GM12878 (cell line): Measurements from ENCODE around the gene HSD17B13. TPM values are rescaled to one million over a fixed set of nuclear protein-coding genes. Genes with fewer than 3 reads are reported as not detected.

ENCODE experiments used
- ATAC-seq: fragments of 200-7000 bp; cut with Tn5 transposase; 3 replicates; pipeline ENCODE4 v1.9.1; 2020; ENCODE audit warnings: mild to moderate bottlenecking, moderate library complexity
- BruUV-seq: library from RNA; stranded (reverse); fragments of 400-500 nt; replicated peaks from 2 replicates; lab custom pipeline; 2021; lab: Mats Ljungman, UMichigan
- CTCF ChIA-PET: fragments of 300-600 bp; sonication (Branson Sonifier 250); formaldehyde crosslinking; extraction: SDS; loops from one replicate; lab custom pipeline; 2021; ENCODE audit warnings: inconsistent platforms; lab: Yijun Ruan, JAX
- POLR2A ChIA-PET: fragments of 350-600 bp; formaldehyde crosslinking; extraction: SDS; loops from one replicate; lab custom pipeline; 2021; ENCODE audit warnings: inconsistent platforms; lab: Charles Lee
- RAD21 ChIA-PET: fragments of 300-600 bp; sonication (Branson Sonifier 250); formaldehyde crosslinking; loops from one replicate; lab custom pipeline; 2023; ENCODE audit warnings: antibody characterized with exemption; ENCODE audit not compliant: unreplicated experiment; lab: Charles Lee
- SMC1A ChIA-PET: fragments of 300-600 bp; sonication (Branson Sonifier 250); formaldehyde crosslinking; loops from one replicate; lab custom pipeline; 2023; ENCODE audit not compliant: unreplicated experiment, uncharacterized antibody; lab: Charles Lee
- DNase-seq: peaks from one replicate; pipeline ENCODE4 v3.0.0-alpha.2; 2011; ENCODE audit warnings: low read depth, low spot score
- FAIRE-seq: peaks from 3 replicates; lab custom pipeline; 2011; peaks lifted over from hg19 to GRCh38; lab: Jason Lieb, UNC
- H2AFZ ChIP-seq: 2 replicates; pipeline ENCODE4 v1.6.0; 2011; ENCODE audit warnings: low read depth, low read length, control low read depth; ENCODE audit not compliant: control insufficient read depth
- H3K27ac ChIP-seq: 2 replicates; pipeline ENCODE4 v1.5.1; 2011; ENCODE audit warnings: control low read depth; ENCODE audit not compliant: control insufficient read depth, insufficient read depth
- H3K27me3 ChIP-seq, 2 experiments: replicated peaks in 1 of 2; 2 replicates each; pipeline versions ENCODE4 v1.6.0 to v1.6.1; 2011; ENCODE audit warnings: low read length in 1 of 2; ENCODE audit not compliant: control insufficient read depth in 2 of 2, insufficient read depth in 2 of 2
- H3K36me3 ChIP-seq, 2 experiments: 2 replicates each; pipeline ENCODE4 v1.5.1; 2011; ENCODE audit warnings: low read length in 1 of 2; ENCODE audit not compliant: control insufficient read depth in 2 of 2, insufficient read depth in 2 of 2
- H3K4me1 ChIP-seq: 2 replicates; pipeline ENCODE4 v1.6.1; 2011; ENCODE audit warnings: mild to moderate bottlenecking, low read length, moderate library complexity, mixed read lengths; ENCODE audit not compliant: control insufficient read depth, insufficient read depth
- H3K4me2 ChIP-seq: 2 replicates; pipeline ENCODE4 v1.6.0; 2011; ENCODE audit warnings: control low read depth; ENCODE audit not compliant: control insufficient read depth, insufficient read depth
- H3K4me3 ChIP-seq: fragments of 200-600 bp; sonication (generic); 2 replicates; pipeline ENCODE4 v1.5.1; 2016
- H3K79me2 ChIP-seq: 2 replicates; pipeline ENCODE4 v1.6.0; 2011; ENCODE audit warnings: low read length; ENCODE audit not compliant: control insufficient read depth, insufficient read depth
- H3K9ac ChIP-seq: 2 replicates; pipeline ENCODE4 v1.8.0; 2011; ENCODE audit warnings: low read length, control low read depth, mixed read lengths; ENCODE audit not compliant: control insufficient read depth, insufficient read depth
- H3K9me3 ChIP-seq: replicated peaks from 3 replicates; pipeline ENCODE4 v1.5.1; 2011; ENCODE audit warnings: mild to moderate bottlenecking, low read length; ENCODE audit not compliant: control insufficient read depth, insufficient read depth
- H4K20me1 ChIP-seq: 2 replicates; pipeline ENCODE4 v1.6.0; 2011; ENCODE audit not compliant: control insufficient read depth, insufficient read depth
- ASH2L ChIP-seq: fragments of 300-600, 200-600 bp; sonication (generic); IDR thresholded peaks from 2 replicates; pipeline ENCODE4 v1.6.1; 2017; ENCODE audit warnings: low read depth, mild to moderate bottlenecking, borderline replicate concordance
- BCLAF1 ChIP-seq: fragments of 450-650 bp; IDR thresholded peaks from 2 replicates; pipeline ENCODE4 v1.6.1; 2017; ENCODE audit warnings: antibody characterized with exemption, mild to moderate bottlenecking, moderate library complexity
- BRCA1 ChIP-seq: IDR thresholded peaks from 2 replicates; pipeline ENCODE4 v1.6.1; 2011; ENCODE audit warnings: low read depth, low read length, improper control_type of control experiment
- CREB1 ChIP-seq: IDR thresholded peaks from 2 replicates; pipeline ENCODE4 v1.6.1; 2012; ENCODE audit warnings: low read depth, mild to moderate bottlenecking, inconsistent platforms
- EED ChIP-seq: sonication (generic); IDR thresholded peaks from 2 replicates; pipeline ENCODE4 v1.6.1; 2016; ENCODE audit warnings: antibody characterized with exemption, low read depth
- KDM1A ChIP-seq: fragments of 200-600 bp; sonication (generic); IDR thresholded peaks from 2 replicates; pipeline ENCODE4 v1.6.1; 2016; ENCODE audit warnings: borderline replicate concordance
- MXI1 ChIP-seq: fragments of 150-350 bp; IDR thresholded peaks from 2 replicates; pipeline ENCODE4 v1.6.1; 2011; ENCODE audit warnings: low read depth, mild to moderate bottlenecking, inconsistent platforms, low read length, improper control_type of control experiment
- NFIC ChIP-seq: IDR thresholded peaks from 2 replicates; pipeline ENCODE4 v1.6.1; 2012; ENCODE audit warnings: low read depth, mild to moderate bottlenecking, inconsistent platforms, low read length, moderate library complexity
- PAX5 ChIP-seq: IDR thresholded peaks from 2 replicates; pipeline ENCODE4 v1.6.1; 2011; ENCODE audit warnings: low read depth, low read length, borderline replicate concordance
- POLR2AphosphoS2 ChIP-seq: IDR thresholded peaks from 2 replicates; pipeline ENCODE4 v1.6.1; 2011; ENCODE audit warnings: low read depth, mild to moderate bottlenecking, low read length, improper control_type of control experiment, moderate library complexity
- RAD51 ChIP-seq: fragments of 450-650 bp; IDR thresholded peaks from 2 replicates; pipeline ENCODE4 v1.6.1; 2016; ENCODE audit warnings: moderate library complexity, mild to moderate bottlenecking, inconsistent platforms
- SREBF1 ChIP-seq: IDR thresholded peaks from 2 replicates; pipeline ENCODE4 v1.6.1; 2012; ENCODE audit warnings: mild to moderate bottlenecking, low read length
- SRF ChIP-seq, 2 experiments: IDR thresholded peaks; 2 replicates each; pipeline ENCODE4 v1.6.1; 2011; ENCODE audit warnings: low read depth in 2 of 2, low read length in 2 of 2, mild to moderate bottlenecking in 1 of 2, moderate library complexity in 1 of 2
- SUZ12 ChIP-seq: fragments of 200-600 bp; sonication (generic); IDR thresholded peaks from one replicate; pipeline ENCODE4 v1.6.1; 2018; ENCODE audit warnings: antibody characterized with exemption, mild to moderate bottlenecking; ENCODE audit not compliant: unreplicated experiment
- TAF1 ChIP-seq: IDR thresholded peaks from 2 replicates; pipeline ENCODE4 v1.6.1; 2011; ENCODE audit warnings: mild to moderate bottlenecking, low read depth, low read length, borderline replicate concordance
- WRNIP1 ChIP-seq: IDR thresholded peaks from 2 replicates; pipeline ENCODE4 v1.6.1; 2011; ENCODE audit warnings: low read depth, low read length, improper control_type of control experiment, borderline replicate concordance
- WGBS: methylation state at CpG from one replicate; pipeline ENCODE4 v1.1.6; 2016; ENCODE audit warnings: low lambda C conversion rate; ENCODE audit not compliant: insufficient replicate concordance, insufficient coverage; ENCODE audit errors: missing lambda C conversion rate; 5-methylcytosine and 5-hydroxymethylcytosine counted together
- in situ Hi-C: fragments of 300-500 bp; cut with MboI; formaldehyde crosslinking; loops from 9 replicates; pipeline ENCODE4 v1.14.3; 2018; ENCODE audit warnings: mixed read lengths
- intact Hi-C: fragments of 100-400 bp; cut with micrococcal nuclease; formaldehyde crosslinking; loops from one replicate; pipeline ENCODE4 v1.14.2; 2022; ENCODE audit not compliant: unreplicated experiment
- polyA plus RNA-seq, 11 experiments: library from polyadenylated mRNA; depleted of rRNA in 4 of 11; unstranded in 6 of 11; stranded (reverse) in 5 of 11; fragments of >200 nt; fragmentation: Nextera tagmentation in 4 of 11; fragmentation: Illumina TruSeq in 1 of 11; extraction: Ambion mirVana in 4 of 11; extraction: Trizol in 1 of 11; gene quantifications; 1 replicate in 1 of 11; 2 replicates in 10 of 11; pipeline versions ENCODE4 v1.2.1 to v1.2.3, GENCODE V29; 2011 to 2016; ENCODE audit warnings: inconsistent platforms in 2 of 11, missing spikeins in 2 of 11, low read depth in 1 of 11
- total RNA-seq, 4 experiments: library from RNA; depleted of rRNA in 3 of 4; stranded (reverse); fragments of >200 nt in 3 of 4; fragmentation: Illumina TruSeq in 1 of 4; extraction: Trizol in 1 of 4; gene quantifications; 2 replicates each; pipeline versions ENCODE4 v1.2.1 to v1.2.3, GENCODE V29; 2013 to 2021

The HSD17B13 gene
- total and polyA plus RNA-seq, 10 of the 15 experiments (the other 5 are each of a cell fraction or from before 2014, with no cell fraction given) = 0.03 to 0.09 (median 0.04) TPM; not detected in 4

GRCh38 chr4:87311684-87312083 is 11.0 kb downstream of the HSD17B13 start (continued):
- TF ChIP-seq MXI1 = no peak
- TF ChIP-seq, all 136 proteins: peak for 0

DNA sequence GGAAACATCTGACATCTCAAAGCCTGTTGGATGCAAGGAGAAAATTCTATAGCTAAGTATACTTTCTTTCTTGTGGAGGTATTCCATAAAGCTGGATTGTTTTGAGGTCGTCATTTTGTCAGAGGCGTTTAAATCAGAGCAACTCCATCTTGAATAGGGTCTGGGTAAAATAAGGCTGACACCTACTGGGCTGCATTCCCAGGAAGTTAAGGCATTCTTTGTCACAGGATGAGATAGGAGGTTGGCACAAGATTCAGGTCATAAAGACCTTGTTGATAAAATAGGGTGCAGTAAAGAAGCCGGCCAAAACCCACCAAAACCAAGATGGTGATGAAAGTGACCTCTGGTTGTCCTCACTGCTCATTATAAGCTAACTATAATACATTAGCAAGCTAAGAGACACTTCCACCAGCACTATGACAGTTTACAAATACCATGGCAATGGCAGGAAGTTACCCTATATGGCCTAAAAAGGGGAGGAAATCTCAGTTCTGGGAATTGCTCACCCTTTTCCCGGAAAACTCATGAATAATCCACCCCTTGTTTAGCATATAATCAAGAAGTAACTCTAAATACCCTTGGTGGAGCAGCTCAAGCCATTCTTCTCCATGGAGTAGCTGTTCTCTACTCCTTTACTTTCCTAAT is 11.9 kb downstream of the HSD17B13 start:
- H3K4me1 ChIP-seq = no peaks in the 10 kb centered on the region
- ATAC-seq (no peak), FAIRE-seq (no peak), DNase-seq (no peak)
- no peaks in the 10 kb centered on the region for H3K36me3 ChIP-seq
- ChIA-PET RAD21 (no interaction called here), POLR2A (no interaction called here), SMC1A (no interaction called here), CTCF (interaction anchor here (1.0 kb wide), 1 partner anchor 815 kb away, joined by 3 read pairs; no protein-coding TSS in a partner anchor)
- H3K9me3 ChIP-seq = no peaks in the 10 kb centered on the region
- H3K79me2 ChIP-seq = no peaks in the 10 kb centered on the region
- no peaks in the 10 kb centered on the region for H4K20me1 ChIP-seq
- no TSS peak for BruUV-seq
- in situ Hi-C loops = no loop called here
- intact Hi-C loops = no loop called here
- no peak for TF ChIP-seq CREB1
- no peak for TF ChIP-seq SUZ12
- no peak for TF ChIP-seq POLR2AphosphoS2
- TF ChIP-seq SRF (IDR thresholded peaks at IDR 0.05; ENCODE audit: low read depth in 2 of 2, low read length in 2 of 2) = no peak
- TF ChIP-seq WRNIP1 = no peak
- TF ChIP-seq ASH2L = no peak
- no peak for TF ChIP-seq BRCA1
- TF ChIP-seq PAX5 = no peak
- TF ChIP-seq SREBF1 = no peak
- TF ChIP-seq TAF1 = no peak
- no peak for TF ChIP-seq BCLAF1
- no peak for TF ChIP-seq RAD51
- no peak for TF ChIP-seq NFIC
- no peak for TF ChIP-seq EED
- TF ChIP-seq KDM1A = no peak
- no peak overlapping the region for H3K27ac ChIP-seq
- H3K4me3 ChIP-seq = no peak overlapping the region
- WGBS = 74% methylated on average over 4 of the region's 4 CpGs
- H3K27me3 ChIP-seq = no peaks in the 10 kb centered on the region
- H3K4me2 ChIP-seq = no peak overlapping the region
- no peak overlapping the region for H3K9ac ChIP-seq
- no peak overlapping the region for H2AFZ ChIP-seq
